HFFc6 (cell line): Measurements from ENCODE around the gene CDKL2. TPM values are rescaled to one million over a fixed set of nuclear protein-coding genes. Genes with fewer than 3 reads are reported as not detected.

ENCODE experiments used
- DNase-seq: peaks from one replicate; pipeline ENCODE4 v3.0.0-alpha.2; 2018
- H3K27ac Mint-ChIP-seq: 2 replicates; pipeline ENCODE4 v1.8.0; 2020; ENCODE audit warnings: mild to moderate bottlenecking, mixed read lengths
- H3K27me3 Mint-ChIP-seq: 2 replicates; pipeline ENCODE4 v1.8.0; 2021; ENCODE audit warnings: mild to moderate bottlenecking, moderate library complexity, mixed read lengths; ENCODE audit not compliant: insufficient read depth
- H3K36me3 Mint-ChIP-seq: 2 replicates; pipeline ENCODE4 v1.8.0; 2021; ENCODE audit warnings: low read depth, mixed read lengths
- H3K4me1 Mint-ChIP-seq: 2 replicates; pipeline ENCODE4 v1.8.0; 2020; ENCODE audit warnings: low read depth, mixed read lengths
- H3K4me3 Mint-ChIP-seq: 2 replicates; pipeline ENCODE4 v1.8.0; 2020; ENCODE audit warnings: mild to moderate bottlenecking, moderate library complexity, mixed read lengths
- H3K9me3 Mint-ChIP-seq: 2 replicates; pipeline ENCODE4 v1.8.0; 2020; ENCODE audit warnings: mild to moderate bottlenecking, mixed read lengths
- CTCF ChIP-seq: fragments of 200-600 bp; sonication (generic); IDR thresholded peaks from 2 replicates; pipeline ENCODE4 v1.5.0; 2021; ENCODE audit warnings: antibody characterized with exemption, mild to moderate bottlenecking
- total RNA-seq, 6 experiments: library from RNA; stranded (reverse); fragmentation: NEBNext Ultra II Directional; extraction: Animal tissue kit (Norgen Biotek cat#: 25700); gene quantifications; 2 replicates in 1 of 6; 3 replicates in 5 of 6; pipeline ENCODE4 v1.2.3, GENCODE V29; 2021

CDKL2 gene
- total RNA-seq, 6 experiments from 2014 or later: 0.14 to 0.38 (median 0.19) TPM

GRCh38 chr4:75639124-75639695 is 8.9 kb upstream of the CDKL2 start:
- no peaks in the 10 kb centered on the region for H3K9me3 Mint-ChIP-seq

GRCh38 chr4:75637827-75638226 is 7.5 kb upstream of the CDKL2 start:
- peaks cover 47% of the 10 kb centered on the region for H3K4me1 Mint-ChIP-seq
- H3K4me3 Mint-ChIP-seq: no peak overlapping the region
- DNase-seq: no peak
- H3K27ac Mint-ChIP-seq: no peak overlapping the region
- TF ChIP-seq CTCF: no peak
- no peaks in the 10 kb centered on the region for H3K9me3 Mint-ChIP-seq
- peaks cover 2% of the 10 kb centered on the region; the same call in 1 of the 2 replicates for H3K27me3 Mint-ChIP-seq
- H3K36me3 Mint-ChIP-seq: peaks cover 20% of the 10 kb centered on the region

More at GRCh38 chr4:75639124-75639695, 8.9 kb upstream of the CDKL2 start:
- no peak for DNase-seq
- Mint-ChIP-seq H3K27ac (no peak overlapping the region), H3K27me3 (peaks cover 2% of the 10 kb centered on the region; the same call in 1 of the 2 replicates), H3K4me1 (peaks cover 48% of the 10 kb centered on the region), H3K4me3 (no peak overlapping the region), H3K36me3 (peaks cover 23% of the 10 kb centered on the region)
- TF ChIP-seq CTCF: no peak

- peaks cover 47% of the 10 kb centered on the region for H3K4me1 Mint-ChIP-seq
- peaks cover 18% of the 10 kb centered on the region for H3K36me3 Mint-ChIP-seq
- TF ChIP-seq CTCF: no peak
- no peak overlapping the region for H3K4me3 Mint-ChIP-seq
- H3K9me3 Mint-ChIP-seq: no peaks in the 10 kb centered on the region
- peaks cover 2% of the 10 kb centered on the region; the same call in 1 of the 2 replicates for H3K27me3 Mint-ChIP-seq
- DNase-seq: peak; percentile 23
- no peak overlapping the region; the same call in 1 of the 2 replicates for H3K27ac Mint-ChIP-seq
Measured at GRCh38 chr4:75637176-75637575, 6.8 kb upstream of the CDKL2 start.

- H3K27ac Mint-ChIP-seq: no peak overlapping the region
- DNase-seq: peak; percentile 19
- H3K27me3 Mint-ChIP-seq: peaks cover 2% of the 10 kb centered on the region; the same call in 1 of the 2 replicates
- H3K9me3 Mint-ChIP-seq: no peaks in the 10 kb centered on the region
- no peak overlapping the region for H3K4me3 Mint-ChIP-seq
- peaks cover 56% of the 10 kb centered on the region for H3K4me1 Mint-ChIP-seq
- H3K36me3 Mint-ChIP-seq: peaks cover 5% of the 10 kb centered on the region
- no peak for TF ChIP-seq CTCF
Measured at GRCh38 chr4:75634951-75635350, 4.6 kb upstream of the CDKL2 start.

GRCh38 chr4:75634281-75634680 is 4.0 kb upstream of the CDKL2 start:
- H3K4me1 Mint-ChIP-seq: peaks cover 56% of the 10 kb centered on the region
- DNase-seq: no peak
- no peaks in the 10 kb centered on the region for H3K36me3 Mint-ChIP-seq
- H3K9me3 Mint-ChIP-seq: no peaks in the 10 kb centered on the region
- no peak for TF ChIP-seq CTCF
- no peaks in the 10 kb centered on the region; the same call in 1 of the 2 replicates for H3K27me3 Mint-ChIP-seq
- H3K27ac Mint-ChIP-seq: no peak overlapping the region
- H3K4me3 Mint-ChIP-seq: no peak overlapping the region
